ENCODE results near the gene ANKRD55. TPM values are rescaled to one million over a fixed set of nuclear protein-coding genes. Genes with fewer than 3 reads are reported as not detected.
A peak's percentile ranks its signal among the peaks of the same experiment; 100 is the strongest.
"Not testable (repeated sequence)": the region's sequence is repeated elsewhere in the genome, so short reads cannot be mapped to it uniquely, and the experiment has no call there.

ANKRD55 gene
- polyA plus RNA-seq, 3 donors: 1.3 to 2.0 (median 1.7) TPM

DNA sequence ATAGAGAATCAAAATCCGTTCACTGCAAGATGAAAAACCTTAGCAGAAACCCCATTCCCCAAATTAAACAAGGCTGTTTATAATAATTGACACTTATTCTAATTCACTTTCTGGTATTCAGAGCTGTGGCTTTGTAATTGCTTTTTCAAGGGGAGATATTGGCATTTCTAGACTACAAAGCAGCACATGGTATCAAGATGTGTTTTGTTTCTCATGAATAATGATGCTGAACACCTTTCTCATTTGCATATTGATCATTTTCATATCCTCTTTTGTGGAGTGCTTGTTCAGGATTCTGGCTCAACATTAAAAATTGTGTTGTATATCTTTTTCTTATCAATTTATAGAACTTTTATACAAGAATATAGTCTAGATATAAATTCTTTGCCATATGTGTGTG, 22.4 kb upstream of the ANKRD55 start:
- DNase-seq: no peak

DNA sequence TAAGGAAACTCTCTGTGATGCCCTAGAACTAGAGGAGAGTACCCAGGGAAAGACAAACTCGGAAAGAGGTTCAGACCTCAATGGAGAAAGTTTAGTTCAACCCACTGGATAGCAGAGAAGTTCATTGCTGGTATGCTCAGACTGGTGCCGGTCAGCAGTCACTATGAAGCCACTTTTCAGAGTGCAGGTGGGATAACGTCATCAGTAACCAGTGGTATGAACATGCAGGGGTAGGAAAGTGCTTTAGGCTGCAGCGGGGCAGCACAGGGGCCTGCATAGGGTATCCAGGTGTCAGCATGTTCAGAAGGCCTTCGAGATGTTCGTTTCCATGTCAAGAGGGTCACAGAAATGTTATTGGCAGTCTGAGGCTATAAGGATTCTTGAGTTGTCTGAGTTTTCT, 20.8 kb upstream of the ANKRD55 start:
- DNase-seq: no peak

DNA sequence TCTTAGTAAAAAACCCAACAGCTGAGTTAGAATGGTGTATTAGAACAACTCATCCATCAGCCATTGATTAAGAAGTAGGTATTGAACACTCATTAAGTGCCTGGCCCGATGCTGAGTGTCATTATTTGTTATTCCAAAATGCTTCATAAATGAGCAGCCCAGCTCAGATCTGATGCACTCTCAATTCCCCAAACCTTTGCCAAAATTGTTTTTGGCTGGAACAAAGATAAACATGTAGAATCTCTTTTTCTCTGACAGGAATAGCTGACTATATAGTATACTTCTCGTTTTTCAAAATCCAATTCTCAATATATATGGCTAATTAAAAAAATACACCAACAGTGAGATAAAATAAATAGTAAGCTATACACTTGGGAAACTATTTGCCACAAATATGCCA, 20.0 kb upstream of the ANKRD55 start:
- DNase-seq: no peak

DNA sequence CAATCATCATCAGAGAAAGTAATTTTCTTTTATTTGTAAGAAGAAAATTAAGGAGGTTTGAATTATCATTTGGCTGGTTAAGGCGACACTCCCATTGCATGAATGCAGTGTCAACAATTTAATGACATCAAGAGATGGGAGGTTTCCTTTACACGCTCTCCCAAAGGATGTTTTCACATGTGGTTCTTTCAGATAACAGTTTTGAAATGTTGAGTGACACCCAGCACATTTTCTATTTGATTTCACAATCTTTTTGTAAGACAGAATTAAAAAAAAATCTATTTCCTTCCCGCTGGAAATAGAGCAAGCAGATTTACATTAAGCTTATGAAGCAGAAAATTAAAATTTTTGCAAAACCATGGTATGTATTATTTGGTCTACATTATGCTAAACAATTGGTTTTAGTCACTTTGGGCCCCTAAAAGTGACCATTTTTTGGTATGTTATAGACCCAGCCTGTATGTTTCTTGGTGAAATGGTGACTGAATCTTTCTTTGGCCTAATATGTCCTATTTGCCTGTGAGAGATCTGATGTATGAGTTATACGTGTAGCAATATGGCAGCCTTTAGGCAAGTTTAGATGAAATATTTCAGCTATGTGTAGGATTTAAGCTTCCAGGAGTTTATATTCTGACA, 18.9 kb upstream of the ANKRD55 start:
- DNase-seq: no peak

DNA sequence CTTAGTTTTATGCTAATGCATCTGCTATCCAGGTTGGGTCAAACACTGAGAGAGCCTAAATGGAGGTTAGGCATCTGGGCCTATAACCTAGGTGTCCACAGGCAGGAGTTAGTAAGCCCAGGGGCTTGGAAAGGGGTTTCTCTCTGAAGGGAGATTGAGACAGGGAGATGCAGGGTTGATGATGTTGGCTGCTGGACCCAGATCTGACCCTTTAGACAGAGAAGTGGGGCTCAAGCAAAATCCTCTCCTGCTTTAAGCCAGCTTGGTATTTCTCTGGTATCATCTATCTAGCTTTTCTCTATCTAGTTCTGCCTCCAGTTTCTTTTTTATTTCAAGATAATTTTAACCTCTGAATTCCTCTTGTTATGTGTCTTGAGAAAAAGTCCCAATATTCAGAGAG, 18.3 kb upstream of the ANKRD55 start:
- DNase-seq: no peak

DNA sequence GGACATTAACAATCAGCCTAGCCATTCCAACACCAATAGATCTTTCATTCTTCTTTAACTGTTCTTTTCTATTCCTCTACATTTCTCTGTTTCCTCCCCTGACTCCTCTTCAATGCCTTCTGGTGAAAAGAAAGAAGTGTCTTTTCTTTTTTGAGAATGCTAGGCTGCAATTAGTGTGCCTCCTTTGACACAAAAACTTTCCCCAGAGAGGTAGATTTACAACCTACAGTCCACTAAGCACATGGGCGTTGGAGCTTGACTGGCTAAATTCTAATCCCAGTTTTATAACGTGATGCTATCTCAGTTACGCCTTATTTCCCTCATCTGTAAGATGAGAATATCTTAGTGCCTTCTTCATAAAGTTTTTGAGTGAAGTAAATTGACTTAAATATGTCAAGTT, 16.9 kb upstream of the ANKRD55 start:
- no peak for DNase-seq

DNA sequence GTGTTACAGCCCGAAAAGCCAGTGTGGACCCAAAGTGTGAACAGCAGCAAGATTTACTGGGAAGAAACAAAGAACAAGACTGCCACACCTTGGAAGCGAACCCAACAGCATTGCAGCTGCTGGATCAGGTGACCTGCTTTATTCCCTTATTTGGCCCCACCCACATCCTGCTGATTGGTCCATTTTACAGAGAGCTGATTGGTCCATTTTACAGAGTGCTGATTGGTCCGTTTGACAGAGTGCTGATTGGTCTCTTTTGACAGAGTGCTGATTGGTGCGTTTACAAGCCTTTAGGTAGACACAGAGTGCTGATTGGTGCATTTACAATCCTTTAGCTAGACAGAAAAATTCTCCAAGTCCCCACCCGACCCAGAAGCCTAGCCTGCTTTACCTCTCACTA, 16.0 kb upstream of the ANKRD55 start:
- DNase-seq: not testable (repeated sequence)

DNA sequence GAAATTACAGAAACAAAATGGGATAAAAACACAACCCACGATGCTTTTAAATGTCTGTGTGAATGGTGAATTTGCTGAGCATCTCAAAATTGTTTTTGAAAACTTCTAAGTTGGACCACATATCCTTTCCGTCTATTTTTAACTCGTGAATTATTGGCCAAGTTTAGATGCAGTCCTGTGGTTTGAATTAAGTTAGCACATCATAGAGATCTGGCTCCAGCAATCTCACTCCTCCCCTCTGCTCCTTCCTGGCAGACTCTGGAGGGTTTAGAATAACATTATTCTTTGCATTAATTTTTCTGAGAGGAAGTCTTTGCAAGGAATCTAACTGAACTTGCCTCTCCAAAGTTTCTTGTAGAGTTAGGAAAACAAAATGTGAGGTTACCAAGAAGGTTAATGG, 14.5 kb upstream of the ANKRD55 start:
- DNase-seq: no peak

DNA sequence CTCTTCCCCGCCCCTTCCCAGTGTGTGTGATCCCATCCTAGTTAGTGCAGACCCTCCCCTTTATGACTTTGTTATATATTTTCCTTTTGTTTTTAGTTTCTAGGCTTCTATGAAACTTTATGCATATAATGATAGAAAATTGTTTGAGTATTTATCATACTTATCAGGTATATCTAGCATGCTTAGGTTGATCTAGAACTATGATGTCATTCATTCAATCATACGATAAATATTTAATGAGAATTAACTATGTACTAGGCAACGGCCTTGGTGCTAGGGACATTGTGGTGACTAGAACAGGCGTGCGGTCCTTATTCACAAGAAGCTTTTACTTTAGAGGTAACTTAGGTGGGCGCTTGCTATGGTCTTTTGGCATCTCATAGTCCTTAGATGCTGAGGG, 13.6 kb upstream of the ANKRD55 start:
- DNase-seq: no peak

DNA sequence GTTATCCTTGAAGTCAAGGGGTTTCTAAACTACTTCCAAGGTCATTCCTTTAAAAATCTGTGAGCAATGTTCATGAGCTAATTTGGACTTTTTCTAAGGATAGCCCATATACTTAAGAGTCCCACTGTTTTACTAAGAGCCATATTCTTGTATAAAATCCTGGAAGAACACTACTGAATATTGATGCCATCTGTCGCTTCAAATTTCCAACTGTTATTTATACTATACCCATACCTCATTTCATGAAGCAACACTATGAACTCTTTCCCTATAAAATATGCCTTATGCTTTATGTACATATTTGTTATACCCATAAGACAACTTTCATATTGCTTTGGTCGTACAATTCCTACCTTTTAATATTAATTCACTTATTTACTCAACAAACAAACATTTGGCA, 12.4 kb upstream of the ANKRD55 start:
- no peak for DNase-seq

DNA sequence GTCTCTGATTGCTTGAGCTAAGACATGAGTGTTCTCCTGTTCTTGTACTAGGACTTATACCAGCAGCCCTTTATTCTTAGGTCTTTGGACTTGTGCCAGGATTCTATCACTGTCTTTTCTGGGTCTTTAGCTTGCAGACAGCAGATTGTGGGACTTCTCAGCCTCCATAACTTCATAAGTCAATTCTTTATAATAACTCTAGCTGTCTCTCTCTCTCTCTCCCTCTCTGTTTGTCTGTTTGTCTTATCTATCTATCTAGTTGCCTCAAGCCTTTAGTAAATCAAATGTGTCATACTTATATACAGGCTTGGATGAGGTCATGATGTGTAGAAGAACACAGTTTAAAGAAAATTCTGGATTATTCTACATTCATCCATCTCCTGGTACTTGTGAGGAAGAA, 11.5 kb upstream of the ANKRD55 start:
- DNase-seq: no peak

DNA sequence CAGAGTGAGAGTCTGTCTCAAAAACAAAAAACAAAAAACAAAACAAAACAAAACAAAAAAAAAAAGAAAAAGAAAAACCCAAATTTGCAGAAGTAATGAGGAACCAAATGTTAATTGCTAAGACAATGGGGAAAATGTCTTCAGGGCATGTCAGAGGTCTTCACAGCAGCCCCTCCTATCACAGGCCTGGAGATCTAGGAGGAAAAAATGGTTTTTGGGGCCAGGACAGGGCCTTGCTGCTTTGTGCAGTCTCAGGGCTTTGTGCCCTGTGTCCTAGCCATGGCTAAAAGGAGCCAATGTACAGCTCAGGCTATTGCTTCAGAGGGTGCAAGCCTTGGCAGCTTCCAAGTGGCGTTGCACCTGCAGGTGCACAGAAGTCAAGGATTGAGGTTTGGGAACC, 9.1 kb upstream of the ANKRD55 start:
- DNase-seq: not testable (repeated sequence)

DNA sequence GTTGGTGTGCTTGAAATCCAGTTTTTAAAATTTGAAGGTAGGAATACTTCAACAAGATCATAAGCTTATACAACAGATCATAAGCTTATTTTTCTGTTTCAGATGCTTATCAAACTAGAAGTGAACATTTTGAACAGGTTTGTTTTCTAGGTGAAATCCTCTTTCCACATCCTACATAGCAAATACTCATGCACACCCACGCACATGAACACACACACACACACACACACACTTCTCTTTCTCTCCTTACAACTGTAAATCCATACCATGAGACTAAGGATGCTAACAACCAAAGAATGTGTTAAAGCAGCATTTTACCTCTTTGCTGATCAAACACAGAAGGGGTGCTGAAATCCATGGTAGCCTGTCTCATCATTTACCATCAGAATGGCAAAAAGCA, 592 bp downstream of the ANKRD55 start:
- no peak for DNase-seq

DNA sequence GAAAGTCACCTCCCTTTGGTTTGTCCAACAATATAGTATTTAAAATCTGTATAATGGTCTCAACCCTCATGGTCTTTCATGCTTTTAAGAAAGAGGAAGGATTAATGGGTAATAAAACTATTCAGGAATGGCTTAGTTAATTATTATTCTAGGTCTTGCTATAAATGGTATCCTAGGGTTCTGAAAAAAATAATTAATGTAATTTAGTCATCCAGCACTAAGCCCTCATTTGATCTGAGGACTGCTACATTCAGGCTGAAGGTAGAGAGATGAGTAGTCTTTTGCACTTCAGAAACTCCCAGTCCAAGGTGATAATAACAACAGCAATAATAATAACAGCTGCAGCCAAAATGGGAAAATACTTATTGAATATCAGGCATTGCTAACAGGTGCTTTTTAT, 2.6 kb downstream of the ANKRD55 start:
- no peak for DNase-seq

DNA sequence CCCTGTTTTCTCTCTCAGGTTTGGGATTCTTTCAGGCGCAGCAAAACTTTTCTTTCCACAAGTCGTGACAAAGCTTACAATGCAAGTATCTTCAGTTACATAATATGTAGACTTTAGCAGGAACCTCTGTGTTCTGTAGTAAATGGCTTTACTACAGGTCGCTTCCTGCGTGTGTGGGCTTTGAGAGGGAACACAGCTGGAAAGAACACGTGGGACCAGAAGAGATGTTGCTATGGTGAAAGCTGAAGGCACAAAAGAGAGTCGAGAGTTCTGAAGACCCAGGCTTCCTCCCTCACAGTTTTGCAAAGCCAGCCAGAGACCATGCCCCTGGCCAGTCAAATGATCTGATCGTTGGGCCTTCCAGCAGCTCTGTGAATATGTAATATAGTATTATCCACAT, 4.0 kb downstream of the ANKRD55 start:
- DNase-seq: peak; percentile 83

DNA sequence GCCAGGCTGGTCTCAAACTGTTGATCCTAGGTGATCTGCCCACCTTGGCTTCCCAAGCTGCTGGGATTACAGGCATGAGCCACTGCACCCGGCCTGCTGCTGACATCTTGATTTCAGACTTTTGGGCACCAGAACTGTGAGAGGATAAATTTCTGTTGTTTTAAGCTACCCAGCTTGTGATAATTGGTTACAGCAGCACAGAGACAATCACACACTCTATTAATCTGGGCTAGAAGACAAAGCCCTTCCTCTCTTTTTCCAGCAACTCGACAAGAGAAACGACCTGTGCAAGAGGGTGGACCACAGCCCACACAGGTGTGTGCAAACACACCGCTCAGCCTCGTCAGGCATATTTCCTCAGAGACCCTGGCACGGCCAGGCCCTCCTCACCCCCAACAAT, 4.5 kb downstream of the ANKRD55 start:
- peak; percentile 33 for DNase-seq

DNA sequence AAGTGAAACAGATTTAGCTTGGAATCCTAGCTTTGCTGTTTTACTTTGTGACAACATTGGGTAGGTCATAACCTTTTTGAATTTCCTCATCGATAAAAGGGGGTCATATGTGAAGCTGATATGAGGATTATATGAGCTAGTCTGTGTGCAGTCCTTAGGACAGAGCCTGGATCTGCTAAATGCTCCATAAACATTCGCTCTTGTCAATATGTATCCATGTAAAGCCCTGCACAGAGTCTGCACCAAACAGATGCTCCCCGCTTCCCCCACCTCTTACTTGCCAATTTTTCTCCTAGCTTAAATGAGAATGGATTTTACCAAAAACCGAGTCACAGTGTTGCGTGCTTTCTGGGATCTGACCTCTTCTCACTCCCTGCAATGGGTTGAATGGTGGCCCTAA, 5.4 kb downstream of the ANKRD55 start:
- no peak for DNase-seq

DNA sequence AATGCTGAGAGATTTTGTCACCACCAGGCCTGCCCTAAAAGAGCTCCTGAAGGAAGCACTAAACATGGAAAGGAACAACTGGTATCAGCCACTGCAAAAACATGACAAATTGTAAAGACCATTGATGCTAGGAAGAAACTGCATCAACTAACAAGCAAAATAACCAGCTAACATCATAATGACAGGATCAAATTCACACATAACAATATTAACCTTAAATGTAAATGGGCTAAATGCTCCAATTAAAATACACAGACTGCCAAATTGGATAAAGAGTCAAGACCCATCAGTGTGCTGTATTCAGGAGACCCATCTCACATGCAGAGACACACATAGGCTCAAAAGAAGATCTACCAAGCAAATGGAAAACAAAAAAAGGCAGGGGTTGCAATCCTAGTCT, 9.8 kb downstream of the ANKRD55 start:
- not testable (repeated sequence) for DNase-seq

DNA sequence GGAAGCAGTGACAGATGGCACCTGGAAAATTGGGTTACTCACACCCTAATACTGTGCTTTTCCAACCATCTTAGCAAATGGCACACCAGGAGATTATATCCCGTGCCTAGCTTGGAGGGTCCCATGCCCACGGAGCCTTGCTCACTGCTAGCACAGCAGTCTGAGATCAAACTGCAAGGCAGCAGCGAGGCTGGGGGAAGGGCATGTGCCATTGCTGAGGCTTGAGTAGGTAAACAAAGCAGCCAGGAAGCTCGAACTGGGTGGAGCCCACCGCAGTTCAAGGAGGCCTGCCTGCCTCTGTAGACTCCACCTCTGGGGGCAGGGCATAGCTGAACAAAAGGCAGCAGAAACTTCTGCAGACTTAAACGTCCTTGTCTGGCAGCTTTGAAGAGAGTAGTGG, 11.5 kb downstream of the ANKRD55 start:
- DNase-seq: not testable (repeated sequence)

DNA sequence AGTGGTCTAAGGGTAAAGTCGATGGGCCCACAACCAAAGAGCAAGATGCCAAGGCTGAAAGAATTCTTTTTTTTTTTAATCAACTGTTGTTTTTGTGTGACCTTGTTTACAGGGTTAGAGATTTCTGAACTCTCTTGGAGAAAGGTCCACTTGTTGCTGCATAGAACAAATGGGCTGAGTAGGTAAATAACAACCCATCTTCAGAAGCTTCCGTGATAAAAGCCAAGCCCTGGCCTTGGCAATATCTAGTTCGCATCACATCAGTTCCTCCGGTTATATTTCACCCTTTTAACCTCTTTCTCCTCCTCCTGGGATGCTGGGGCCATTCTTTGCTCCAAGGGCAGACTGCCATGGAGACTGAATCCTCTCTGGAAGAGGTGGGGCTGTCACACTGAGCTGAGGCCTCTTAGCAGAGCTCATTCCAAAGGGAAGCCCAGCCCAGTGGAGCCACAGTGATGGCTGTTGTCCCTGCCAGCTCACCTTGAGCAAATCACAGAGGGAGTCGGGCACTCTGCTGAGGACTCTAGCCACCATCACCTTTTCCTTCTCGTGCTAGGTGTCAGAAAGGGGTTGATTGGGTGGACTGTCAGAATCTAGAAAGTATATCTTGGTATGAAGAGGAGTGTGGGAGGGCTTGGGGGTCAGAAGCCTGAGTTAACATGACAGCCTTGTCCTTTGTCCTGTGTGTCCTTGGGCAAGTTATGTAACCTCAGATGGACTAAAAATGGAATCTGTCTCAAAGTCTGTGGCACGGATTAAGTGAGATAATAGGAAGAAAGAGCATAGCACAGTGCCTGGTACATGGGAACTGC, 17.9 kb downstream of the ANKRD55 start:
- DNase-seq: no peak

DNA sequence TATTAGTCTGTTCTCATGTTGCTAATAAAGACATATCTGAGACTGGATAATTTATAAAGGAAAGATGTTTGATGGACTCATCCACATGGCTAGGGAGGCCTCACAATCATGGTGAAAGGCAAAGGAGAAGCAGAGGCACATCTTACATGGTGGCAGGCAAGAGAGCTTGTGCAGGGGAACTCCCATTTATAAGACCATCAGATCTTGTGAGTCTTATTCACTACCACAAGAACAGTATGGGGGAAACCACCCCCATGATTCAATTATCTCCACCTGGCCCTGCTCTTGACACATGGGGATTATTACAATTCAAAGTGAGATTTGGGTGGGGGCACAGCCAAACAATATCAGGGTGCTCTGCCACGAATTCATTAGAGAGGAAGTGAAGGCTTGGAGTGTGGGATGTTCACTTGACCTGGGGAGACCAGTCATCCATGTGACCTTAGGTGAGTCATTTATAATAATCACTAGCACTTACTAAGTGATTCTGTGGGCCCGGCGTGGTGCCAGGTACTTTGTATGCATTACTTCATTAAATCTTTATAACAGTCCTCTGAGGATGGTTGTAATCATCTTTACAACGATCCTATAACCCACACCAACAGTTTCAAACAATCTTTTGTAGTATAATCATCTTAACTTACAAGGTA, 19.1 kb downstream of the ANKRD55 start:
- DNase-seq: not testable (repeated sequence)

DNA sequence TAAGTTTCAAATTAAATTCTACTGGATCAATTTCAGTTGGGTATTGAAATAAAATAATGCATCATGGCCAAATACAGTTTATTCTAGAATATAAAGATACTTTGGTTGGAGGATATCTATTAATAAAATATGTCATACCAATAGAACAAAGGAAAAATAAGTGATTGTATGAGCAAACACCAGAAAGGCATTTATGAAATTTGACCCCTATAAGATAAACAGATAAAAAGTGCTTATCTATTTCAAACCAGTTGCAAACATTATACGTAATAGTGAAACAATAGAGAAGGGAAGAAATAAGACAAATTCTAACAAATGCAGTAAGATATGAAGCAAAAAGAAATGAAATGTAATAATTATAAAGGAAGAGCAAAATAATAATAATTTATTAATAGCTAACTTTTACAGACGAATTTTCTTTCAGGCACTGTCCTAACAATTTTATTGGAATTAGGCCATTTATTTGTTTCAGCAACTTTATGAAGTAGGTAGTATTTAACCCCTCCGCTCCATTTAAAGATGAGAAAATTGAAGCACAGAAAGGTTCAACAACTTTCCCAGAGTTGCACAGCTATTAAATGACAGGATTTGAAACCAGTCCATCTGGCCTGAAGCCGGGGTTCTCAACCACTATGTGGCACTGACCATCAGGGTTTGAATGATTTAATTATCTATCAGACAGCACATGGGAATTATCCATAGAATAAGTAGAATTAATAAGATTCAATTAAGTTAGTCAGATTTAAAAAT, 20.8 kb downstream of the ANKRD55 start:
- DNase-seq: no peak

Measured in renal pelvis (tissue), 4 donors.